GM12873 (cell line): ENCODE measurements around the gene MFSD6.

Source experiments
- TF ChIP-seq, protein P1 (sequence below): IDR thresholded peaks from 2 replicates; pipeline ENCODE4 v1.5.1; 2012; ENCODE audit warnings: low read depth, mild to moderate bottlenecking, moderate library complexity, low read length, control low read depth; ENCODE audit not compliant: insufficient read depth; ENCODE audit errors: missing control alignments

MFSD6 gene

DNA sequence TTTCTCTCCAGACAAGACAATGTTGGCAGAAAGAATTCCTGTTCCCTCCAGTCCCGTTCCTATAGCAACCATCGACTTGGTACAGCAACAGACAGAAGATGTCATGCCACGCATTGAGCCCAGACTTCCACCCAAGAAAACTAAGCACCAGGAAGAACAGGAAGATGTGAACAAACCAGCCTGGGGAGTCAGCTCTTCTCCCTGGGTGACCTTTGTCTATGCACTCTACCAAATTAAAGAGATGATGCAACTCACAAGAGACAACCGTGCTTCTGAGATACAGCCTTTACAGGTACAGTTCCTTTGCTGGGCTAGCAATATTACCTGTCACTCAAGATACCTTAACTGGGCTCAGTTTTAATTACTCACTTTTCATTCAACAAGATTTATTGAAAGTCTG lies 89.3 kb downstream of the MFSD6 start:
- TF ChIP-seq, protein P1, sequence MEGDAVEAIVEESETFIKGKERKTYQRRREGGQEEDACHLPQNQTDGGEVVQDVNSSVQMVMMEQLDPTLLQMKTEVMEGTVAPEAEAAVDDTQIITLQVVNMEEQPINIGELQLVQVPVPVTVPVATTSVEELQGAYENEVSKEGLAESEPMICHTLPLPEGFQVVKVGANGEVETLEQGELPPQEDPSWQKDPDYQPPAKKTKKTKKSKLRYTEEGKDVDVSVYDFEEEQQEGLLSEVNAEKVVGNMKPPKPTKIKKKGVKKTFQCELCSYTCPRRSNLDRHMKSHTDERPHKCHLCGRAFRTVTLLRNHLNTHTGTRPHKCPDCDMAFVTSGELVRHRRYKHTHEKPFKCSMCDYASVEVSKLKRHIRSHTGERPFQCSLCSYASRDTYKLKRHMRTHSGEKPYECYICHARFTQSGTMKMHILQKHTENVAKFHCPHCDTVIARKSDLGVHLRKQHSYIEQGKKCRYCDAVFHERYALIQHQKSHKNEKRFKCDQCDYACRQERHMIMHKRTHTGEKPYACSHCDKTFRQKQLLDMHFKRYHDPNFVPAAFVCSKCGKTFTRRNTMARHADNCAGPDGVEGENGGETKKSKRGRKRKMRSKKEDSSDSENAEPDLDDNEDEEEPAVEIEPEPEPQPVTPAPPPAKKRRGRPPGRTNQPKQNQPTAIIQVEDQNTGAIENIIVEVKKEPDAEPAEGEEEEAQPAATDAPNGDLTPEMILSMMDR, result no peak

DNA sequence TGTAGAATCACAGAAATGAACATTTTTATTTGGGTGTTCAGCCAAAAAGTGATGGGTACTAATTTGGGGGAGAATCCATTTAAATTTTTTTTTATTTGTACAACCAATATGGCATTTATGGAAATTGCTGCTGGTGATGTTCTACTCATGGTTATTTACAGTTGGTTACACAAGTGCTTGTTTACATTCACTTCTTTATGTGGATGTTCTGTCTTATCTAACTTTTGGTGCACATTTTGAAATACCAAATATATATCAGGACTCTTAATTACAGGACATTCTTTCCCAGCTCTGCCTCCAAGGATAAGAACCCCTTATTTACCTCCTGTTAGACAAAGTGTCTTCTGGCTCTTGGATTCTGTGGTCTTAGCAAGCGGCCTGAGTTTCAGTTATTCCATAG lies 91.1 kb downstream of the MFSD6 start:
- TF ChIP-seq, protein P1, result no peak

DNA sequence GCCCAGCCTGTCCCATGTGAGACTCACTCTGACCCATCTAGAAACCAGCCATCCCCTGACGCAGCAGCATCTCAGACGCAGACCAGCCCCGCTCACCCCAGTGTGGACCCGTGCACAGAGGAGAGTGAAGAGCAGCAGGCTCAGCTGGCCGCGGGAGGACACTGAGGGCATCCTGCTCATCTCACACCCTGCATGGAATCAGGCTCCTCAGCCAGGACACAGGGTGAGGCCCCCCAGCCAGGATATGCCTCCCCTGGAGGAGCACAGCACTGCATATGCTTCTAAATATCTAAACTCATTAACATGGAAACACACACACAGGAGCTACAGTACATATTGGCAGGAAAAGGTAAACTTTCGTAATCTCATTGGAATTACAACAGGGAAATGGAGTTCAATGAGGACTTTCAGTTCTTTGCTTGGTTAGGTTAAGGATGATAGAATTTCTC lies 91.9 kb downstream of the MFSD6 start:
- TF ChIP-seq, protein P1, result no peak

DNA sequence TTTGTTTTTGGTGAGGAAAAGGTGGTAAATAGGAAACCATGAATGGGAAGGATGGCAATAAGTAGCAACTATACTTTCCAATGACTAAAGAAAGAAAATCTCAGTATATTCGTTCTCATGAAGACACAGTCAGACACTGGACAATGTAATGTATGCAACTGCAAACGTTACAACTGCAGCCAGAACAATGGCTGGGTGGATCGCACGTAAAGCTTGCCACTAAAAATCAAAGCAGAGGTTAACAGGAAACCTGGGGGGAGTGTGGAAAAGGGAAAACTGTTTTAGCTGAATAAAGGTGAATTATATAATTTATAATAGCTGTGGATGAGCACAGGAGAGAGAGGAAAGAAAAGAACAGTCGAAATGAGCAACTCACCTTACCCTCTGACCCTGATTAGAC lies 93.1 kb downstream of the MFSD6 start:
- TF ChIP-seq, protein P1, result no peak

DNA sequence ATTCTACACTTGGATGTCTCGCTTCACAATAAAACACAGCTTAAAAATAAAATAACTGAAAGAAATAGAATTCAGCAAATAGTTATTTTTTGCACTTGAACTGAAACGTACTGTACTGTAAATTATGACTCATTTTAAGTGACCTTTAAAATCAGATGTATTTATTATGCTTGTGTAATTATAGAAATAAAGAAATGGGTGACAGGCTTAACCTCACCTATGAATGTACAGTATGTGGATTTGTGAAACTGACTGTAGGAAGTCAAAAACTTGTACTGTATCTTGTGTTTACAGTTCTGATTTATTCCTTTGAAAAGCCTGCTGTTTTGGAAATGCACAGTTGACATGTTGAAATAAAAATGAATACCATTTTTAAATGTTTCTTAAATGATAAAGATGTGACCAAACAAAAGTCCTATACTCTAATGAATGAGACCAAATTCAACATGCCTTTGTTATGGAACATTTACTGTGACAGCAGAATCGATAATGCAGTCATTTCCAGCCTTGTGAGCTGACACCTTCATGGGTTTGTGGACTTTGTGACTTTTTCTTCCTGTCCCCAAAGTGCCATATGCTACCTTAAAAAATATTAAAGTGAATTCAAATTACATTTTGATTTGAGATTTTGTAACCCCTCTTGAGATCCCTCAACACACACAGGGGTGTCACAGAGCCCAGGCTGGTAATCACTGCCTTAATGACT lies 93.7 kb downstream of the MFSD6 start:
- TF ChIP-seq, protein P1, result no peak

DNA sequence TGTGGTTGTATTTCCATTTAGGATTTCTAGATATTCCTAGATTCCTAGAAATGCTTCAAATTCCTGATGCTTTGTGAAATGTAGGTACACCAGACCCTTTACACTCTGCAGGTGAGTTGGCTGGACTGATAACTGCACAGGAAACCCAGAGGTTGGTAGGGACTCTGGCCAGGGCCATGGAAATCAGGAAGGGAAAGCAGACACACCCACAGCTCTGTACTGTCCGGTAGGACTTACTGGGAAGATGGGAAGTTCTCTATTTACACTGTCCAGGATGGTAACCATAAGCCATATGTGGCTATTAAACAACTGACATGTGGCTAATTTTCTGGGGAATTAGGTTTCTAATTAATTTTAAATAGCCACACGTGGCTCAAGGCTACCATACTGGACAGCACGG lies 94.9 kb downstream of the MFSD6 start:
- TF ChIP-seq, protein P1, result no peak

DNA sequence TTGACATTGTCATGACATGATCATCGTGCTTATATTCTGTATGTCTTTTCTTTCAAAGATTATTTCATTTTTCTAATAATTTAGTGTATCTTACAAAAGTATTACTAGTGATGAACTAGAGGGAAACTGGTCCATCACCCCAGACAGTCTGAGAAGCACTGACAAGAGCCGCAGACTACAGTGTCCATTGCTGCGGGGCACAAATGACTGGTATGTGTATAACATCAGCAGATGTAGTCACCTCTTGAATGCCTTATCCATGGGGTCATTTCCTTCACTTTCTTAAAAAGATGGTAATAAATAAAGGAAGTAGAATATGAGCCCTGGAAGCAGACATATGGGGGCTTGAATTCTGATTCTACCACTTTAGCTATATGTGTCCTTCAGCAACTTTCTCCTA lies 96.8 kb downstream of the MFSD6 start:
- TF ChIP-seq, protein P1, result no peak

DNA sequence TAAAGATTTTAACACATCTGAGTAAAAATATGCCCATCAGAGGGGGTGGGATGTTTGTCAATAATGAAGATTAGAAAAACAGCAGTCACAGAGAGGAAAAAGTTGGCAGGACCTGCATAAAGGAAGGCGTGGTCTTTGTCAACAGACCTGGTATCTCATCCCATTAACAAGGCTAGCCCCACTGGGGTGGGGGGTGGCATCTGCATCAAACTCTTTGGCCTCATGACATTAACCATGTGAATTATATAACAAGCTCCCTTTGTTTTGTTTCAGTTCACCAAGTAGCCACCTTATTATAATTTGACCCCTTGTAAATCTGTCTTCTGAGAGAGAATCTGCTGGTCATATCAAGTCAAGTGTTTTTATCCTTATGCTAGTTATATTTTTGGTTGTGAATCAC lies 97.5 kb downstream of the MFSD6 start:
- TF ChIP-seq, protein P1, result no peak
